A673 (cell line): ENCODE data around the gene NRF1.

Experiments used
- CTCF ChIP-seq: fragments of 300-800, 200-600 bp; sonication (generic); conservative IDR thresholded peaks from 2 replicates; pipeline ENCODE4 v1.5.1; 2017; ENCODE audit warnings: low read depth, mild to moderate bottlenecking, antibody characterized with exemption, low read length, moderate library complexity, mixed read lengths
- EZH2 ChIP-seq: fragments of 200-600 bp; sonication (generic); IDR thresholded peaks from 2 replicates; pipeline ENCODE4 v1.6.1; 2017; ENCODE audit warnings: borderline replicate concordance, low read depth, mild to moderate bottlenecking, mixed read lengths, antibody characterized with exemption, low read length; ENCODE audit not compliant: poor library complexity, severe bottlenecking

DNA sequence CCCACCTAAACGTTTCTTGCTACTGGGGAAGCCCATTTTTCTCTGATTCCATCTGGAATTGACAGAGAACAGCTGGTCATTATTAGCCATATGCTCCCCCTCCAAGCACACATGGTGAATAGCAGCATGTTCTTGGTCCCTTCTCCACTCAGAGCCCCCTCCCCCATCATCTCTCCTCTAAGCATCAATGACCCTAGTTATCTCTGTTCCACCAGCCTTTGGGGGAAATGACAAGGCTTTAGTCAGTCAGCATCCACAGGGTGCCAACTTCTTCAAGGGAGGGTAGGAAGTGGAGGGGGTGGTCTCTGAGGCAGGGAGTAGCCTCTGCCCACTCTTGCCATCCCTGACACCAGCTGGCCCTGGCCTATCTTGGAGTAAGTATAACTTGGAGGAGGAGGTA, 178.1 kb downstream of the NRF1 start:
- no peak for TF ChIP-seq CTCF
- TF ChIP-seq EZH2 = no peak
